ENCODE data around the gene SNX11. TPM values are rescaled to one million over a fixed set of nuclear protein-coding genes. Genes with fewer than 3 reads are reported as not detected.

Gene SNX11
- total and polyA plus RNA-seq, 4 donors: 6.4 to 11.4 (median 8.5) TPM

DNA sequence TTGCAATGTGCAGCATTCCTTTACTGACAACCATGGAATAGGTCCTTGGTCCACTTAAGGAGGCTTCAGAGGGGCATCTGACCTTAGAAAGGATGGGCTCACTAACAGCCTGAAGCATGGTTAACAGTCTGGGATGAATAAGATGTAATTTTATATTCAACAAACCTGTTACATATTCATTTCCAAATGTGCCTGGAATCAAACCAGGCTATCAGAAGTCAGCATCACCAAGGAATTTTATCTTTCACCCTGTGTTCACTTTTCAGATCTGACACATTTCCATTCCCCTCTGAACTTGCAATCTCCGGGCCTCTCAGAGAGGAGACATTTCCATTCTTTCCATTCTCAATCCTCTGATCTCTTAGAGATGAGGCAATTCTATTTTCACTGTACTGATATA lies 62.4 kb downstream of the SNX11 start:
- peaks cover 0 to 10% (median 1%) of the 10 kb centered on the region in 4 donors for H3K4me1 ChIP-seq (ENCODE audit: control insufficient read depth in 4 of 4, insufficient read depth in 4 of 4, low read length in 3 of 4)
- H3K9me3 ChIP-seq (ENCODE audit: control insufficient read depth in 4 of 4, low read length in 3 of 4): no peaks in the 10 kb centered on the region
- H3K4me3 ChIP-seq (ENCODE audit: low read depth in 1 of 3, low read length in 3 of 3): no peak overlapping the region
- H3K9ac ChIP-seq (ENCODE audit: low read depth in 1 of 2, low read length in 2 of 2): no peak overlapping the region
- DNase-seq (ENCODE audit: low spot score): no peak
- TF ChIP-seq RAD21 (IDR thresholded peaks at IDR 0.05): no peak
- no peak for TF ChIP-seq GABPA (IDR thresholded peaks at IDR 0.05 in 1 of 2, conservative IDR thresholded peaks at IDR 0.05 in 1 of 2)
- no peak for TF ChIP-seq JUND (IDR thresholded peaks at IDR 0.05)
- no peak for TF ChIP-seq RXRA (IDR thresholded peaks at IDR 0.05)
- TF ChIP-seq TAF1 (conservative IDR thresholded peaks at IDR 0.05): no peak
- TF ChIP-seq, protein P1, sequence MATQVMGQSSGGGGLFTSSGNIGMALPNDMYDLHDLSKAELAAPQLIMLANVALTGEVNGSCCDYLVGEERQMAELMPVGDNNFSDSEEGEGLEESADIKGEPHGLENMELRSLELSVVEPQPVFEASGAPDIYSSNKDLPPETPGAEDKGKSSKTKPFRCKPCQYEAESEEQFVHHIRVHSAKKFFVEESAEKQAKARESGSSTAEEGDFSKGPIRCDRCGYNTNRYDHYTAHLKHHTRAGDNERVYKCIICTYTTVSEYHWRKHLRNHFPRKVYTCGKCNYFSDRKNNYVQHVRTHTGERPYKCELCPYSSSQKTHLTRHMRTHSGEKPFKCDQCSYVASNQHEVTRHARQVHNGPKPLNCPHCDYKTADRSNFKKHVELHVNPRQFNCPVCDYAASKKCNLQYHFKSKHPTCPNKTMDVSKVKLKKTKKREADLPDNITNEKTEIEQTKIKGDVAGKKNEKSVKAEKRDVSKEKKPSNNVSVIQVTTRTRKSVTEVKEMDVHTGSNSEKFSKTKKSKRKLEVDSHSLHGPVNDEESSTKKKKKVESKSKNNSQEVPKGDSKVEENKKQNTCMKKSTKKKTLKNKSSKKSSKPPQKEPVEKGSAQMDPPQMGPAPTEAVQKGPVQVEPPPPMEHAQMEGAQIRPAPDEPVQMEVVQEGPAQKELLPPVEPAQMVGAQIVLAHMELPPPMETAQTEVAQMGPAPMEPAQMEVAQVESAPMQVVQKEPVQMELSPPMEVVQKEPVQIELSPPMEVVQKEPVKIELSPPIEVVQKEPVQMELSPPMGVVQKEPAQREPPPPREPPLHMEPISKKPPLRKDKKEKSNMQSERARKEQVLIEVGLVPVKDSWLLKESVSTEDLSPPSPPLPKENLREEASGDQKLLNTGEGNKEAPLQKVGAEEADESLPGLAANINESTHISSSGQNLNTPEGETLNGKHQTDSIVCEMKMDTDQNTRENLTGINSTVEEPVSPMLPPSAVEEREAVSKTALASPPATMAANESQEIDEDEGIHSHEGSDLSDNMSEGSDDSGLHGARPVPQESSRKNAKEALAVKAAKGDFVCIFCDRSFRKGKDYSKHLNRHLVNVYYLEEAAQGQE (IDR thresholded peaks at IDR 0.05): no peak
- TF ChIP-seq EGR1 (IDR thresholded peaks at IDR 0.05; ENCODE audit: low read depth in 2 of 2): no peak
- TF ChIP-seq SP1 (IDR thresholded peaks at IDR 0.05): no peak
- no peak for TF ChIP-seq CTCF (IDR thresholded peaks at IDR 0.05; ENCODE audit: low read depth, low read length, missing input control)
- TF ChIP-seq YY1 (IDR thresholded peaks at IDR 0.05): no peak
- no peak for TF ChIP-seq NR2F2 (IDR thresholded peaks at IDR 0.05)
- no peak for TF ChIP-seq HNF4G (IDR thresholded peaks at IDR 0.05)
- TF ChIP-seq MAX (IDR thresholded peaks at IDR 0.05): no peak
- no peak for TF ChIP-seq FOXA1 (IDR thresholded peaks at IDR 0.05)
- no peak for TF ChIP-seq ZBTB33 (IDR thresholded peaks at IDR 0.05)
- H3K27me3 ChIP-seq (ENCODE audit: control insufficient read depth in 4 of 4, insufficient read depth in 4 of 4, low read length in 3 of 4): no peaks in the 10 kb centered on the region
- no peak overlapping the region for H3K27ac ChIP-seq (ENCODE audit: low read depth in 1 of 2, low read length in 2 of 2)
- no peaks in the 10 kb centered on the region for H3K36me3 ChIP-seq (ENCODE audit: control insufficient read depth in 4 of 4, insufficient read depth in 3 of 4, low read depth in 1 of 4, low read length in 3 of 4)
- 95% methylated on average over 1 of the region's 1 CpG for WGBS

Small RNA genes lying within 50 kb of the gene (small RNA-seq; reads per million reads assigned to genes)
- not detected for gene AC004477.2
- gene MIR1203: not detected
- gene RNU6-1201P: not detected

Other genes with a start within 250 kb of the SNX11 start
- 1 to 10 TPM; 2.2 to 3.5 TPM for gene SP2, start 211.5 kb upstream of the SNX11 start, total RNA-seq
- 1 to 10 TPM; 4.1 to 5.7 TPM for gene SP2, start 211.5 kb upstream of the SNX11 start, polyA plus RNA-seq
- gene PNPO, start 166.2 kb upstream of the SNX11 start, total RNA-seq: 100 to 1,000 TPM in 1 of 2 donors, 10 to 100 TPM in 1; 27.8 to 102 TPM
- 10 to 100 TPM; 49.7 to 52.9 TPM for gene PNPO, start 166.2 kb upstream of the SNX11 start, polyA plus RNA-seq
- gene PRR15L, start 149.9 kb upstream of the SNX11 start, total RNA-seq: 10 to 100 TPM in 1 of 2 donors, 1 to 10 TPM in 1; 1.9 to 11.0 TPM
- 1 to 10 TPM in 1 of 2 donors, under 1 TPM in 1; 0.83 to 1.8 TPM for gene PRR15L, start 149.9 kb upstream of the SNX11 start, polyA plus RNA-seq
- 100 to 1,000 TPM in 1 of 2 donors, 10 to 100 TPM in 1; 44.6 to 120 TPM for gene CDK5RAP3, start 136.7 kb upstream of the SNX11 start, total RNA-seq
- 10 to 100 TPM; 52.7 to 96.8 TPM for gene CDK5RAP3, start 136.7 kb upstream of the SNX11 start, polyA plus RNA-seq
- 10 to 100 TPM in 1 of 2 donors, 1 to 10 TPM in 1; 2.6 to 13.3 TPM for gene COPZ2, start 70.0 kb upstream of the SNX11 start, total RNA-seq
- gene COPZ2, start 70.0 kb upstream of the SNX11 start, polyA plus RNA-seq: 10 to 100 TPM; 22.4 to 38.1 TPM
- gene NFE2L1, start 59.4 kb upstream of the SNX11 start, total RNA-seq: 10 to 100 TPM; 37.5 to 79.5 TPM
- 10 to 100 TPM; 14.3 to 77.7 TPM for gene NFE2L1, start 59.4 kb upstream of the SNX11 start, polyA plus RNA-seq
- gene CBX1, start 6.3 kb upstream of the SNX11 start, total RNA-seq: 10 to 100 TPM in 1 of 2 donors, 1 to 10 TPM in 1; 9.9 to 11.6 TPM
- gene CBX1, start 6.3 kb upstream of the SNX11 start, polyA plus RNA-seq: 1 to 10 TPM; 3.4 to 9.4 TPM

All from liver (tissue), 10 donors.